H1 (cell line): ENCODE results near the gene ARSK. TPM values are rescaled to one million over a fixed set of nuclear protein-coding genes. Genes with fewer than 3 reads are reported as not detected.
A peak's percentile ranks its signal among the peaks of the same experiment; 100 is the strongest.

Experiments used
- CTCF ChIA-PET: fragments of 300-600 bp; sonication (Branson Sonifier 250); formaldehyde crosslinking; loops from one replicate; lab custom pipeline; 2021; ENCODE audit not compliant: partially characterized antibody; lab: Charles Lee
- POLR2A ChIA-PET: fragments of 300-600 bp; sonication (Branson Sonifier 250); formaldehyde crosslinking; loops from one replicate; lab custom pipeline; 2021; ENCODE audit warnings: inconsistent platforms; ENCODE audit not compliant: partially characterized antibody; lab: Charles Lee
- DNase-seq, 2 experiments: peaks; one replicate each; pipeline versions ENCODE4 v3.0.0 to v3.0.0-alpha.2; 2010 to 2022; ENCODE audit warnings: low spot score in 2 of 2, low read depth in 1 of 2, mixed read lengths in 1 of 2
- FAIRE-seq: peaks from 2 replicates; lab custom pipeline; 2011; peaks lifted over from hg19 to GRCh38; lab: Jason Lieb, UNC
- H2AFZ ChIP-seq: 2 replicates; pipeline ENCODE4 v1.8.1; 2012; ENCODE audit warnings: low read length, inconsistent platforms
- H2AK5ac ChIP-seq: 2 replicates; pipeline ENCODE4 v1.6.1; 2013; ENCODE audit warnings: low read depth, low read length
- H2BK120ac ChIP-seq: replicated peaks from 2 replicates; pipeline ENCODE3; 2013; ENCODE audit warnings: low read depth, low read length, inconsistent platforms
- H2BK12ac ChIP-seq: 2 replicates; pipeline ENCODE4 v1.6.1; 2013; ENCODE audit warnings: low read depth, low read length
- H2BK15ac ChIP-seq: 2 replicates; pipeline ENCODE4 v1.6.1; 2013; ENCODE audit warnings: low read length
- H2BK20ac ChIP-seq: 2 replicates; pipeline ENCODE4 v1.6.1; 2013; ENCODE audit warnings: low read length
- H2BK5ac ChIP-seq: 2 replicates; pipeline ENCODE4 v1.6.1; 2013; ENCODE audit warnings: low read depth, low read length
- H3K14ac ChIP-seq: 2 replicates; pipeline ENCODE4 v1.6.1; 2013; ENCODE audit warnings: inconsistent platforms; ENCODE audit not compliant: insufficient read length
- H3K18ac ChIP-seq: 2 replicates; pipeline ENCODE4 v1.6.1; 2013; ENCODE audit warnings: low read length; ENCODE audit errors: extremely low read depth
- H3K23ac ChIP-seq: 2 replicates; pipeline ENCODE4 v1.6.1; 2013; ENCODE audit warnings: inconsistent platforms; ENCODE audit not compliant: insufficient read length
- H3K23me2 ChIP-seq: 2 replicates; pipeline ENCODE4 v1.6.1; 2013; ENCODE audit warnings: low read depth, low read length
- H3K27ac ChIP-seq: 2 replicates; pipeline ENCODE4 v1.6.1; 2011; ENCODE audit warnings: low read depth, low read length, inconsistent platforms
- H3K27me3 ChIP-seq, 4 experiments: replicated peaks in 1 of 4; 1 replicate in 1 of 4; 2 replicates in 3 of 4; pipeline versions ENCODE4 v1.6.1 to v1.8.1; 2011 to 2013; ENCODE audit warnings: low read length in 3 of 4, mild to moderate bottlenecking in 3 of 4, inconsistent platforms in 2 of 4, mixed read lengths in 2 of 4, moderate library complexity in 1 of 4; ENCODE audit not compliant: control insufficient read depth in 3 of 4, insufficient read depth in 3 of 4; ENCODE audit errors: extremely low read depth in 1 of 4
- H3K36me3 ChIP-seq, 4 experiments: 2 replicates each; pipeline versions ENCODE4 v1.6.1 to v1.8.1; 2011 to 2013; ENCODE audit warnings: mild to moderate bottlenecking in 4 of 4, low read length in 3 of 4, moderate library complexity in 2 of 4, control low read depth in 1 of 4, inconsistent platforms in 1 of 4; ENCODE audit not compliant: insufficient read depth in 4 of 4, control insufficient read depth in 2 of 4
- H3K4ac ChIP-seq: replicated peaks from 2 replicates; pipeline ENCODE3; 2013; ENCODE audit warnings: low read length, low read depth, mixed read lengths, inconsistent platforms; ENCODE audit not compliant: insufficient read length
- H3K4me1 ChIP-seq, 4 experiments: replicated peaks in 1 of 4; 1 replicate in 1 of 4; 2 replicates in 3 of 4; pipeline versions ENCODE4 v1.6.1 to v1.8.1; 2011 to 2013; ENCODE audit warnings: low read length in 3 of 4, inconsistent platforms in 2 of 4, mixed read lengths in 1 of 4; ENCODE audit not compliant: insufficient read depth in 4 of 4, control insufficient read depth in 3 of 4
- H3K4me2 ChIP-seq, 2 experiments: 2 replicates each; pipeline versions ENCODE4 v1.6.1 to v1.8.1; 2011 to 2013; ENCODE audit warnings: low read depth in 2 of 2, low read length in 2 of 2, control low read depth in 1 of 2, inconsistent platforms in 1 of 2, mild to moderate bottlenecking in 1 of 2; ENCODE audit not compliant: insufficient read depth in 1 of 2
- H3K4me3 ChIP-seq, 4 experiments: fragments of 200-600, 300-600 bp in 1 of 4; sonication (generic), shearing (Covaris generic), sonication (Bioruptor Twin) in 1 of 4; 2 replicates each; pipeline versions ENCODE4 v1.5.1 to v1.8.1; 2011 to 2016; ENCODE audit warnings: low read length in 4 of 4, low read depth in 3 of 4, control low read depth in 2 of 4, inconsistent platforms in 2 of 4, mild to moderate bottlenecking in 2 of 4, mixed read lengths in 1 of 4, moderate library complexity in 1 of 4; ENCODE audit not compliant: insufficient read depth in 2 of 4; ENCODE audit errors: extremely low read depth in 1 of 4
- H3K56ac ChIP-seq: replicated peaks from 2 replicates; pipeline ENCODE3; 2013; ENCODE audit warnings: low read depth, mild to moderate bottlenecking, mixed read lengths, low read length, inconsistent platforms; ENCODE audit not compliant: insufficient read length
- H3K79me1 ChIP-seq: 2 replicates; pipeline ENCODE4 v1.6.1; 2013; ENCODE audit warnings: low read depth, low read length, control low read depth
- H3K79me2 ChIP-seq, 2 experiments: 2 replicates each; pipeline versions ENCODE4 v1.6.1 to v1.8.1; 2012 to 2013; ENCODE audit warnings: low read length in 2 of 2, mild to moderate bottlenecking in 2 of 2, inconsistent platforms in 1 of 2; ENCODE audit not compliant: insufficient read depth in 2 of 2, control insufficient read depth in 1 of 2
- H3K9ac ChIP-seq, 4 experiments: replicated peaks in 1 of 4; 1 replicate in 1 of 4; 2 replicates in 3 of 4; pipeline versions ENCODE4 v1.6.1 to v1.8.1; 2011 to 2013; ENCODE audit warnings: low read depth in 3 of 4, low read length in 3 of 4, control low read depth in 2 of 4, mild to moderate bottlenecking in 2 of 4, moderate library complexity in 2 of 4, inconsistent platforms in 1 of 4; ENCODE audit errors: extremely low read depth in 1 of 4
- H3K9me3 ChIP-seq, 2 experiments: 2 replicates each; pipeline versions ENCODE4 v1.6.1 to v1.8.1; 2012 to 2013; ENCODE audit warnings: mild to moderate bottlenecking in 2 of 2, moderate library complexity in 2 of 2, control low read depth in 1 of 2, inconsistent platforms in 1 of 2, low read depth in 1 of 2, low read length in 1 of 2, mixed read lengths in 1 of 2; ENCODE audit not compliant: insufficient read depth in 2 of 2
- H4K20me1 ChIP-seq, 2 experiments: replicated peaks in 1 of 2; 2 replicates each; pipeline versions ENCODE3 to v1.8.1; 2011 to 2013; ENCODE audit warnings: inconsistent platforms in 2 of 2, low read length in 2 of 2, mild to moderate bottlenecking in 1 of 2; ENCODE audit not compliant: insufficient read depth in 2 of 2, control insufficient read depth in 1 of 2
- H4K5ac ChIP-seq: 2 replicates; pipeline ENCODE4 v1.6.1; 2013; ENCODE audit warnings: low read length, low read depth, mixed read lengths, inconsistent platforms; ENCODE audit not compliant: insufficient read length
- H4K8ac ChIP-seq: 2 replicates; pipeline ENCODE4 v1.8.0; 2013; ENCODE audit warnings: mild to moderate bottlenecking, moderate library complexity, low read length, inconsistent platforms; ENCODE audit not compliant: insufficient read depth; ENCODE audit errors: extremely low read depth
- H4K91ac ChIP-seq: replicated peaks from 2 replicates; pipeline ENCODE3; 2013; ENCODE audit warnings: low read length, mixed read lengths, inconsistent platforms; ENCODE audit not compliant: insufficient read length
- JUND ChIP-seq: IDR thresholded peaks from 2 replicates; pipeline ENCODE4 v1.6.1; 2011; ENCODE audit warnings: mild to moderate bottlenecking, improper control_type of control experiment, low read length
- KDM4A ChIP-seq: IDR thresholded peaks from one replicate; pipeline ENCODE4 v1.7.1; 2012; ENCODE audit warnings: low read depth, mild to moderate bottlenecking, moderate library complexity, low read length, inconsistent platforms; ENCODE audit not compliant: severe bottlenecking
- PHF8 ChIP-seq: fragments of 200-600 bp; sonication (generic); conservative IDR thresholded peaks from 2 replicates; pipeline ENCODE4 v1.7.1; 2012; ENCODE audit warnings: low read depth, mild to moderate bottlenecking, inconsistent platforms, low read length, moderate library complexity
- SP1 ChIP-seq: IDR thresholded peaks from 2 replicates; pipeline ENCODE4 v1.6.1; 2011; ENCODE audit warnings: low read depth, low read length
- SUZ12 ChIP-seq: fragments of 200-600 bp; sonication (generic); IDR thresholded peaks from 2 replicates; pipeline ENCODE4 v1.6.1; 2012; ENCODE audit warnings: mild to moderate bottlenecking, inconsistent platforms, low read length, moderate library complexity, mixed read lengths
- TAF7 ChIP-seq: optimal IDR thresholded peaks from 2 replicates; pipeline ENCODE3; 2011; ENCODE audit warnings: low read depth, mild to moderate bottlenecking, inconsistent platforms, low read length, moderate library complexity, borderline replicate concordance
- WGBS, 2 experiments: shearing (Covaris generic) in 1 of 2; methylation state at CpG; one replicate each; pipeline versions ENCODE4 v1.1.6 to v1.1.7; 2013 to 2015; ENCODE audit warnings: low lambda C conversion rate in 2 of 2, mixed read lengths in 2 of 2, inconsistent platforms in 1 of 2, low coverage in 1 of 2, missing lambda C conversion rate in 1 of 2; ENCODE audit not compliant: insufficient replicate concordance in 2 of 2, insufficient coverage in 1 of 2, insufficient read length in 1 of 2; ENCODE audit errors: extremely low coverage in 1 of 2, missing lambda C conversion rate in 1 of 2; 5-methylcytosine and 5-hydroxymethylcytosine counted together
- long read RNA-seq, 2 experiments: library from RNA in 1 of 2; library from capped mRNA in 1 of 2; stranded (forward); transcript quantifications; one replicate each; pipeline ENCODE4 v2.0.0, GENCODE V29; 2021; ENCODE audit warnings: inconsistent platforms in 1 of 2
- polyA minus RNA-seq, 3 experiments: library from RNA; depleted of rRNA, polyadenylated mRNA; stranded (reverse); fragments of >200 nt; gene quantifications; 1 replicate in 2 of 3; 2 replicates in 1 of 3; pipeline ENCODE4 v1.2.3, GENCODE V29; 2011
- polyA plus RNA-seq, 7 experiments: library from polyadenylated mRNA; depleted of rRNA in 3 of 7; stranded (reverse) in 5 of 7; unstranded in 2 of 7; fragments of >200 nt in 5 of 7; fragments of 200-250 nt in 2 of 7; gene quantifications; 1 replicate in 5 of 7; 2 replicates in 1 of 7; 4 replicates in 1 of 7; pipeline versions ENCODE4 v1.2.1 to v1.2.3, GENCODE V29; 2011 to 2013; ENCODE audit warnings: missing spikeins in 2 of 7, mixed read lengths in 2 of 7
- total RNA-seq: library from RNA; stranded (reverse); fragmentation: NEBNext Ultra II Directional; extraction: Animal tissue kit (Norgen Biotek cat#: 25700); gene quantifications from 2 replicates; pipeline ENCODE4 v1.2.1, GENCODE V29; 2021

The ARSK gene
- total RNA-seq, result 12.8 and 14.1 TPM in 2 replicates
- polyA plus RNA-seq (2011; rRNA removed), result 6.1 and 8.4 TPM in 2 replicates
- polyA plus RNA-seq (2011; cell fraction: cytosol; rRNA removed), result 10.1 TPM
- 3.1 TPM for polyA plus RNA-seq (2011; cell fraction: nucleus; rRNA removed)
- 6.8 to 12.4 TPM (median 8.5 TPM) in 4 replicates for polyA plus RNA-seq (2012, experiment 1 of 2)
- polyA plus RNA-seq (2012, experiment 2 of 2), result 2.9 TPM
- 27.9 TPM for polyA plus RNA-seq (2013, experiment 1 of 2)
- 28.3 TPM for polyA plus RNA-seq (2013, experiment 2 of 2)
- polyA minus RNA-seq (2011; rRNA and poly(A)+ RNA removed), result 10.3 and 11.1 TPM in 2 replicates
- 7.0 TPM for polyA minus RNA-seq (2011; cell fraction: cytosol; rRNA and poly(A)+ RNA removed)
- 10.7 TPM for polyA minus RNA-seq (2011; cell fraction: nucleus; rRNA and poly(A)+ RNA removed)
- long read RNA-seq, experiment 1, partial matches to known transcripts, result 9 of 13 reads
- long read RNA-seq, experiment 1, other reads (novel, unspliced or antisense), result 2 of 13 reads
- long read RNA-seq, experiment 2, transcript ARSK-201 (8 exons, 3,354 nt), result major isoform, 5 of 18 reads
- long read RNA-seq, experiment 2, partial matches to known transcripts, result 6 of 18 reads
- long read RNA-seq, experiment 2, other reads (novel, unspliced or antisense), result 3 of 18 reads

GRCh38 chr5:95554647-95555548 lies at the start of gene ARSK, which contains the start of gene SKIC3:
TSS of gene ARSK (plus strand) at chr5:95555101. CDS start at chr5:95555279, 178 bp downstream.
TSS of gene SKIC3 (minus strand) at chr5:95554977. CDS start at chr5:95547150, 7,827 bp downstream.
- peak within 1 kb of the TSS; percentile 53 to 78 (median 70); a peak in 6 of 7 replicates for H3K9ac ChIP-seq
- no peaks in the 10 kb centered on the region for H4K20me1 ChIP-seq
- H3K23me2 ChIP-seq, result peaks cover 3% of the 10 kb centered on the region; the same call in 1 of the 2 replicates
- H4K8ac ChIP-seq, result peak within 1 kb of the TSS; percentile 91
- H3K27ac ChIP-seq, result peak within 1 kb of the TSS; percentile 73; the same call in 1 of the 2 replicates
- H2BK15ac ChIP-seq, result no peak within 1 kb of the TSS
- H3K4me1 ChIP-seq, result no peaks in the 10 kb centered on the region; a peak in 1 of 7 replicates
- peak within 1 kb of the TSS; percentile 70 to 81 (median 76) for H3K4me3 ChIP-seq
- CTCF ChIA-PET, result no interaction called here
- POLR2A ChIA-PET, result interaction anchor here (0.5 to 1.0 kb wide), 5 partner anchors 13 to 774 kb away, joined by 3 to 5 read pairs (median 4); partner anchors contain the start of gene RFESD
- no peak within 1 kb of the TSS for H2BK120ac ChIP-seq
- H3K18ac ChIP-seq, result peak within 1 kb of the TSS; percentile 55; the same call in 1 of the 2 replicates
- H3K9me3 ChIP-seq, result no peaks in the 10 kb centered on the region
- peak within 1 kb of the TSS; percentile 95 for H4K5ac ChIP-seq
- peak within 1 kb of the TSS; percentile 64 to 81 for H3K4me2 ChIP-seq
- peak within 1 kb of the TSS; percentile 75 for H2AFZ ChIP-seq
- peaks cover 2% of the 10 kb centered on the region; the same call in 1 of the 2 replicates for H3K79me1 ChIP-seq
- peak; percentile 88 to 91 for DNase-seq
- H2BK20ac ChIP-seq, result no peak within 1 kb of the TSS
- H3K27me3 ChIP-seq, result no peaks in the 10 kb centered on the region
- H3K56ac ChIP-seq, result peak within 1 kb of the TSS; percentile 75
- peaks cover 0 to 54% of the 10 kb centered on the region in 2 experiments; a peak in 3 of 4 replicates for H3K79me2 ChIP-seq
- no peak within 1 kb of the TSS for H3K4ac ChIP-seq
- WGBS, 2 experiments, result 2% methylated on average over 63 of the region's 63 CpGs; no CpG with 5 or more reads in 1 of the 2 experiments
- H2BK5ac ChIP-seq, result peak within 1 kb of the TSS; percentile 36; the same call in 1 of the 2 replicates
- H3K23ac ChIP-seq, result no peak within 1 kb of the TSS
- no peak within 1 kb of the TSS for H2AK5ac ChIP-seq
- no peak within 1 kb of the TSS for H4K91ac ChIP-seq
- peak; percentile 65 for FAIRE-seq
- peaks cover 0 to 6% (median 0%) of the 10 kb centered on the region in 4 experiments; a peak in 1 of 8 replicates for H3K36me3 ChIP-seq
- no peak within 1 kb of the TSS for H2BK12ac ChIP-seq
- H3K14ac ChIP-seq, result no peak within 1 kb of the TSS
- TF ChIP-seq KDM4A (peak; percentile 85), SP1 (0 out of 2 replicates have a peak, but pooled peaks have one; percentile 45), SUZ12 (no peak), TAF7 (peak; percentile 67), JUND (no peak), PHF8 (peak; percentile 80)
